Smooth muscle cell (in vitro differentiated cells): ENCODE results near the gene SULT1A2. TPM values are rescaled to one million over a fixed set of nuclear protein-coding genes. Genes with fewer than 3 reads are reported as not detected.
"Not testable (repeated sequence)": the region's sequence is repeated elsewhere in the genome, so short reads cannot be mapped to it uniquely, and the experiment has no call there.

Experiments used
- DNase-seq: peaks from one replicate; lab custom pipeline; 2025; ENCODE audit not compliant: unreplicated experiment; lab: John Stamatoyannopoulos, UW
- H2AFZ ChIP-seq: fragments of 200-600 bp; sonication (generic); 2 replicates; pipeline ENCODE4 v1.6.0; 2016; ENCODE audit warnings: antibody characterized with exemption, low read depth, mild to moderate bottlenecking
- H3F3A ChIP-seq: fragments of 200-600 bp; sonication (generic); 2 replicates; pipeline ENCODE4 v1.6.0; 2017; ENCODE audit warnings: antibody characterized with exemption, low read depth
- H3K27ac ChIP-seq: fragments of 200-600 bp; sonication (generic); 2 replicates; pipeline ENCODE4 v1.5.1; 2016; ENCODE audit warnings: low read depth, mild to moderate bottlenecking
- H3K27me3 ChIP-seq: fragments of 200-600 bp; sonication (generic); 2 replicates; pipeline ENCODE4 v1.6.1; 2016; ENCODE audit warnings: low read depth, mild to moderate bottlenecking
- H3K36me3 ChIP-seq: fragments of 200-600 bp; sonication (generic); 2 replicates; pipeline ENCODE4 v1.5.1; 2016; ENCODE audit warnings: low read depth
- H3K4me1 ChIP-seq: fragments of 200-600 bp; sonication (generic); 2 replicates; pipeline ENCODE4 v1.5.1; 2016; ENCODE audit warnings: low read depth
- H3K4me2 ChIP-seq: fragments of 200-600 bp; sonication (generic); 2 replicates; pipeline ENCODE4 v1.6.0; 2016; ENCODE audit warnings: mild to moderate bottlenecking
- H3K4me3 ChIP-seq: fragments of 200-600 bp; sonication (generic); 2 replicates; pipeline ENCODE4 v1.5.1; 2016; ENCODE audit warnings: mild to moderate bottlenecking
- H3K79me2 ChIP-seq: fragments of 200-600 bp; sonication (generic); 2 replicates; pipeline ENCODE4 v1.6.0; 2016; ENCODE audit warnings: low read depth, mild to moderate bottlenecking
- H3K9ac ChIP-seq: fragments of 200-600 bp; sonication (generic); 2 replicates; pipeline ENCODE4 v1.6.0; 2016; ENCODE audit warnings: low read depth
- H3K9me3 ChIP-seq: fragments of 200-600 bp; sonication (generic); replicated peaks from 2 replicates; pipeline ENCODE4 v1.5.1; 2016; ENCODE audit warnings: low read depth
- H4K20me1 ChIP-seq: fragments of 200-600 bp; sonication (generic); 2 replicates; pipeline ENCODE4 v1.6.0; 2016; ENCODE audit warnings: low read depth
- WGBS: methylation state at CpG from one replicate; pipeline ENCODE4 v1.1.7; 2016; ENCODE audit warnings: low lambda C conversion rate; 5-methylcytosine and 5-hydroxymethylcytosine counted together
- polyA plus RNA-seq: library from polyadenylated mRNA; unstranded; fragments of >200 nt; fragmentation: Nextera tagmentation; extraction: Ambion mirVana; gene quantifications from 2 replicates; pipeline ENCODE4 v1.2.1, GENCODE V29; 2016
- total RNA-seq: library from RNA; depleted of rRNA; stranded (reverse); fragments of >200 nt; gene quantifications from 2 replicates; pipeline ENCODE4 v1.2.3, GENCODE V29; 2014
- TF ChIP-seq, protein P1 (sequence below): fragments of 200-600 bp; sonication (generic); IDR thresholded peaks from 2 replicates; pipeline ENCODE4 v1.5.1; 2017; ENCODE audit warnings: borderline replicate concordance, mild to moderate bottlenecking, antibody characterized with exemption; ENCODE audit not compliant: insufficient read depth, poor library complexity, severe bottlenecking

The SULT1A2 gene
- total and polyA plus RNA-seq, 2 experiments from 2014 or later = not detected

DNA sequence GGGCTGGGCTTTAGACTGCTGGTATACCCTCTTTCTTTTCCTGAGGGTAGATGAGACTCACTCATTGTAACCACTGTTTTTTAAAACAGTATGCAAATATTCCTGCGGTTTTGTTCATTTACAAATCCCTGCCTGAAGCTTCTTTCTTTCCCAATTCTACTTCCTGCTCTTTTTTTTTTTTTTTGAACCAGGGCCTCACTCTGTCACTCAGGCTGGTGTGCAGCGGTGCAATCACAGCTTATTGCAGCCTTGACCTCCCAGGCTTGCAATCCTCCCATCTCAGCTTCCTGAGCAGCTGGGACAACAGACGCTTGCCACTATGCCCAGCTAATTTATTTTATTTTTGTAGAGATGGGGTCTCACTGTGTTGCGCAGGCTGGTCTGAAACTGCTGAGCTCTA lies 21.0 kb upstream of the SULT1A2 start:
- Histone ChIP-seq H3F3A (no peaks in the 10 kb centered on the region), H3K27me3 (no peaks in the 10 kb centered on the region), H3K27ac (no peak overlapping the region), H2AFZ (no peak overlapping the region), H4K20me1 (no peaks in the 10 kb centered on the region), H3K79me2 (no peaks in the 10 kb centered on the region), H3K9me3 (no peaks in the 10 kb centered on the region), H3K4me1 (no peaks in the 10 kb centered on the region), H3K36me3 (no peaks in the 10 kb centered on the region), H3K9ac (no peak overlapping the region), H3K4me3 (no peak overlapping the region), H3K4me2 (no peak overlapping the region)
- TF ChIP-seq, protein P1, sequence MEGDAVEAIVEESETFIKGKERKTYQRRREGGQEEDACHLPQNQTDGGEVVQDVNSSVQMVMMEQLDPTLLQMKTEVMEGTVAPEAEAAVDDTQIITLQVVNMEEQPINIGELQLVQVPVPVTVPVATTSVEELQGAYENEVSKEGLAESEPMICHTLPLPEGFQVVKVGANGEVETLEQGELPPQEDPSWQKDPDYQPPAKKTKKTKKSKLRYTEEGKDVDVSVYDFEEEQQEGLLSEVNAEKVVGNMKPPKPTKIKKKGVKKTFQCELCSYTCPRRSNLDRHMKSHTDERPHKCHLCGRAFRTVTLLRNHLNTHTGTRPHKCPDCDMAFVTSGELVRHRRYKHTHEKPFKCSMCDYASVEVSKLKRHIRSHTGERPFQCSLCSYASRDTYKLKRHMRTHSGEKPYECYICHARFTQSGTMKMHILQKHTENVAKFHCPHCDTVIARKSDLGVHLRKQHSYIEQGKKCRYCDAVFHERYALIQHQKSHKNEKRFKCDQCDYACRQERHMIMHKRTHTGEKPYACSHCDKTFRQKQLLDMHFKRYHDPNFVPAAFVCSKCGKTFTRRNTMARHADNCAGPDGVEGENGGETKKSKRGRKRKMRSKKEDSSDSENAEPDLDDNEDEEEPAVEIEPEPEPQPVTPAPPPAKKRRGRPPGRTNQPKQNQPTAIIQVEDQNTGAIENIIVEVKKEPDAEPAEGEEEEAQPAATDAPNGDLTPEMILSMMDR = no peak
- WGBS = 51% methylated on average over 4 of the region's 4 CpGs
- no peak for DNase-seq

DNA sequence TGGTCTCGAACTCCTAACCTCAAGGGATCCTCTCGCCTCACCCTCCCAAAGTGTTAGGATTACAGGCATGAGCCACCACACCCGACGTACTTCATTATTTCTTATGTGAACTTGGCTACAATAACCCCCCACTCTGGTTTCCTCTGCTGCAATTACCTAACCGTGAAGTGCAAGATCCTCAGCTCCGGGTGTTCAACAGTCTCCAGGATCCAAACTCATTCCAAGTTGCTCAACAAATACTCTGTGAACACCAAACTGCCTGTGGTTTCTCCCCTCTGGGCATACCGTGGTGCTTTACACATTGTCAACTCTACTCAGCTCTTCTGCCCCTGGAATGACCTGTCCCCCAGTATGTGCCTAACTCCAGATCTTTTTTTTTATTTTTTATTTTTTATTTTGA lies 19.8 kb upstream of the SULT1A2 start:
- Histone ChIP-seq H3K27ac (no peak overlapping the region), H3K9me3 (no peaks in the 10 kb centered on the region), H3K4me3 (no peak overlapping the region), H3K36me3 (no peaks in the 10 kb centered on the region), H3K79me2 (no peaks in the 10 kb centered on the region), H3F3A (no peaks in the 10 kb centered on the region), H2AFZ (no peak overlapping the region), H4K20me1 (no peaks in the 10 kb centered on the region), H3K4me2 (no peak overlapping the region), H3K27me3 (no peaks in the 10 kb centered on the region), H3K4me1 (no peaks in the 10 kb centered on the region), H3K9ac (no peak overlapping the region)
- 88% methylated on average over 7 of the region's 7 CpGs for WGBS
- DNase-seq = no peak
- TF ChIP-seq, protein P1 = no peak

DNA sequence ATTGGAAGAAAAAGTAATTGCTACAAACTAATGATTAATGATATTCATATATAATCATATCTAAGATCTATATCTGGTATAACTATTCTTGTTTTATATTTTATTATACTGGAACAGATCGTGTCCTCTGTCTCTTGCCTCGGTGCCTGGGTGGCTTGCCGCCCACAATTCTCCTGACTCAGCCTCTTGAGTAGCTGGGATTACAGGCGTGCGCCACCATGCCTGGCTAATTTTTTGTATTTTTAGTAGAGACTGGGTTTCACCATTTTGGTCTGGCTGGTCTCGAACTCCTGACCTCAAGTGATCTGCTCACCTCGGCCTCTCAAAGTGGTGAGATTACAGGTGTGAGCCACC lies 19.4 kb upstream of the SULT1A2 start:
- not testable (repeated sequence) for H4K20me1 ChIP-seq, H3K9ac ChIP-seq, H3K79me2 ChIP-seq, H3K27me3 ChIP-seq, H3K4me3 ChIP-seq, H3F3A ChIP-seq, H3K36me3 ChIP-seq, DNase-seq, H2AFZ ChIP-seq, H3K4me1 ChIP-seq, H3K27ac ChIP-seq, H3K4me2 ChIP-seq, H3K9me3 ChIP-seq
- WGBS = 89% methylated on average over 7 of the region's 7 CpGs

DNA sequence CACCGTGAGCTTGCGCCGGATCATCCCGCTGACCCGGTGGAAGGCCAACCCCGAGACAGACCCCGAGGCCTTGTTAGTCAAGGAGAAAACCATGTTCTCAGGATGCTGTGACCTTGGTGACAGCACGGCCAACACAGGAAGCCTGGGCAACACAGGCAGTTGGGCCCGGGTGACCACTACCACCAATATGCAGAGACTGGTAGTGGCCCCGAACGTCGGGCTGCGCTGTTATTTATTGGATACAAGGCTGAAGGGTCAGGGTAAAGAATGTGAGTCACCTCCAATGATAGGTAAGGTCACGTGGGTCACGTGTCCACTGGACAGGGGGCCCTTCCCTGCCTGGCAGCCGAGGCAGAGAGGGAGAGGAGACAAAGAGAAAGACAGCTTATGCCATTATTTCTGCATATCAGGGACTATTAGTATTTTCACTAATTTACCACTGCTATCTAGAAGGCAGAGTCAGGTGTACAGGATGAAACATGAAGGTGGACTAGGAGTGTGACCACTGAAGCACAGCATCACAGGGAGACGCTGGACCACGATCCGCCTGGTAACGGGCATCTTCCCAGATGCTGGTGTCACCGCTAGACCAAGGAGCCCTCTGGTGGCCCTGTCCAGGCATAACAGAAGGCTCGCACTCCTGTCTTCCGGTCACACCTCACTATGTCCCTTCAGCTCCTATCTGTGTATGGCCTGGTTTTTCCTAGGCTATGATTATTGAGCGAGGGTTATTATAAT lies 18.8 kb upstream of the SULT1A2 start:
- not testable (repeated sequence) for H3F3A ChIP-seq, H3K79me2 ChIP-seq, H3K4me1 ChIP-seq, H3K9me3 ChIP-seq, H4K20me1 ChIP-seq, DNase-seq, H3K4me2 ChIP-seq, H3K27me3 ChIP-seq, H3K27ac ChIP-seq, H3K36me3 ChIP-seq, H2AFZ ChIP-seq, H3K4me3 ChIP-seq, H3K9ac ChIP-seq
- TF ChIP-seq, protein P1 = peak; percentile 52
- 50% methylated on average over 19 of the region's 24 CpGs for WGBS

DNA sequence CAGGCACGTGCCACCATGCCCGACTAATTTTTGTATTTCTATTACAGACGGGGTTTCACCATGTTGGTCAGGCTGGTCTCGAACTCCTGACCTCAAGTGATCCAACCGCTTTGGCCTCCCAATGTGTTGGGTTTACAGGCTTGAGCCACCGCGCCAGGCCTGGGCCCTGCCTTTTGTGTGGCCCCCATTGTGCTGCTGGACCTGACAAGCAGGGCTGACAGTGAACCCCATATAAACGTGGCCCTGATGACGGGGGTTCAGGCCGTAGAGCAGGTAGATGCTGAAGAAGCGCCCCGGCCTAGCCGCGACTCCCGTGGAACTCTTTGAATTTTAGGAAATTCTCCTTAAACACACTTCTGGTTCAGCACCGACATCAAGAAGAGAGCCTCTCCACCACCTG lies 17.7 kb upstream of the SULT1A2 start:
- not testable (repeated sequence) for H3K27me3 ChIP-seq, H3F3A ChIP-seq, H3K4me1 ChIP-seq, H3K9ac ChIP-seq, H4K20me1 ChIP-seq, H3K79me2 ChIP-seq, H3K4me2 ChIP-seq, H3K27ac ChIP-seq, H3K9me3 ChIP-seq, H2AFZ ChIP-seq, DNase-seq, H3K4me3 ChIP-seq, H3K36me3 ChIP-seq
- WGBS = no CpG with 5 or more reads among the region's 16 CpGs

DNA sequence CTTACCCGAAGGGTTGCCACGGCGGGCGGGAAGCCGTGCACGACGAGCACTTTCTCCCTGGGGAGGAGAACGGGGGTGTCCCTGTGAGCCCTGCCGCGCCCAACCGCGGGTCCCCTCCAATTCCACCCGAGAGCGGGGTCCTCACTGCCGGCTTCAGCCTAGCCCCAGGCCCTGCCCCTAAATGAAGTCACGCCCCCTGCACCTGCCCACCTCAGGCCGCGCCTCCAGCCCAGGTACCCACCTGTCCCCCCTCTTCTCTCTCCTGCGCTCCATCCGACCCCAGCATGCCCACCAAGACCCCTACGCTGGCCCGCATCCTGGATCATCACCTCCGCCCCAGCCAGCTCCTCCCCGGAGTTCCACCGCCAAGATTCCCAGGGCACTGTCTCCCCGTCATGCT lies 17.1 kb upstream of the SULT1A2 start:
- not testable (repeated sequence) for H3K9me3 ChIP-seq, DNase-seq, H3F3A ChIP-seq, H4K20me1 ChIP-seq, H2AFZ ChIP-seq, H3K4me3 ChIP-seq, H3K27me3 ChIP-seq, H3K36me3 ChIP-seq, H3K9ac ChIP-seq, H3K4me1 ChIP-seq, H3K79me2 ChIP-seq, H3K4me2 ChIP-seq, H3K27ac ChIP-seq
- 60% methylated on average over 1 of the region's 26 CpGs for WGBS
